Neuronal stem cell (in vitro differentiated cells): ENCODE measurements around the gene FAM234B.
A peak's percentile ranks its signal among the peaks of the same experiment; 100 is the strongest.

Experiments used
- DNase-seq: peaks from one replicate; pipeline ENCODE4 v3.0.0-alpha.2; 2013; ENCODE audit warnings: low spot score
- H2AFZ ChIP-seq: one replicate; pipeline ENCODE4 v1.6.1; 2013; ENCODE audit warnings: mild to moderate bottlenecking, low read length, inconsistent platforms
- H2AK5ac ChIP-seq: 2 replicates; pipeline ENCODE4 v1.6.1; 2013; ENCODE audit warnings: low read depth, mild to moderate bottlenecking, inconsistent platforms, low read length, moderate library complexity, mixed read lengths
- H2BK120ac ChIP-seq: 2 replicates; pipeline ENCODE4 v1.6.1; 2013; ENCODE audit warnings: low read depth, mild to moderate bottlenecking, inconsistent platforms, low read length, moderate library complexity, mixed read lengths
- H2BK12ac ChIP-seq: one replicate; pipeline ENCODE4 v1.6.1; 2013; ENCODE audit warnings: low read length, inconsistent platforms
- H2BK15ac ChIP-seq: 2 replicates; pipeline ENCODE4 v1.6.1; 2013; ENCODE audit warnings: mild to moderate bottlenecking, low read length, inconsistent platforms, mixed read lengths
- H2BK5ac ChIP-seq: one replicate; pipeline ENCODE4 v1.6.1; 2013; ENCODE audit warnings: inconsistent platforms, mild to moderate bottlenecking, low read length, moderate library complexity
- H3K14ac ChIP-seq: one replicate; pipeline ENCODE4 v1.6.1; 2013; ENCODE audit warnings: low read length, inconsistent platforms
- H3K18ac ChIP-seq: 2 replicates; pipeline ENCODE4 v1.6.1; 2013; ENCODE audit warnings: low read length, inconsistent platforms
- H3K23ac ChIP-seq: 2 replicates; pipeline ENCODE4 v1.6.1; 2013; ENCODE audit warnings: low read depth, mild to moderate bottlenecking, mixed read lengths, low read length, inconsistent platforms; ENCODE audit not compliant: poor library complexity
- H3K27ac ChIP-seq: replicated peaks from 3 replicates; pipeline ENCODE4 v1.5.1; 2013; ENCODE audit warnings: low read length, inconsistent platforms
- H3K27me3 ChIP-seq, 3 experiments: 2 replicates each; pipeline ENCODE4 v1.6.1; 2013; ENCODE audit warnings: low read length in 3 of 3, mild to moderate bottlenecking in 2 of 3, inconsistent platforms in 1 of 3, low read depth in 1 of 3, mixed read lengths in 1 of 3, moderate library complexity in 1 of 3; ENCODE audit not compliant: control insufficient read depth in 3 of 3, insufficient read depth in 3 of 3
- H3K36me3 ChIP-seq, 2 donors: replicated peaks in 1 of 2; 2 replicates each; pipeline ENCODE4 v1.6.1; 2013; ENCODE audit warnings: low read length in 2 of 2; ENCODE audit not compliant: control insufficient read depth in 2 of 2, insufficient read depth in 2 of 2
- H3K4ac ChIP-seq: 2 replicates; pipeline ENCODE4 v1.6.1; 2013; ENCODE audit warnings: inconsistent platforms, mild to moderate bottlenecking, low read length, moderate library complexity
- H3K4me1 ChIP-seq, 2 donors: 1 replicate in 1 of 2; 2 replicates in 1 of 2; pipeline ENCODE4 v1.6.1; 2013; ENCODE audit warnings: low read length in 2 of 2, low read depth in 1 of 2; ENCODE audit not compliant: control insufficient read depth in 2 of 2, insufficient read depth in 1 of 2
- H3K4me2 ChIP-seq: one replicate; pipeline ENCODE4 v1.6.1; 2013; ENCODE audit warnings: mild to moderate bottlenecking, low read length, inconsistent platforms; ENCODE audit not compliant: insufficient read depth, poor library complexity, severe bottlenecking
- H3K4me3 ChIP-seq, 2 donors: 2 replicates each; pipeline ENCODE4 v1.5.1; 2013; ENCODE audit warnings: low read length in 2 of 2, mild to moderate bottlenecking in 2 of 2, inconsistent platforms in 1 of 2, moderate library complexity in 1 of 2
- H3K79me1 ChIP-seq: one replicate; pipeline ENCODE4 v1.6.1; 2013; ENCODE audit warnings: low read depth, mild to moderate bottlenecking, inconsistent platforms, low read length, moderate library complexity
- H3K9ac ChIP-seq: one replicate; pipeline ENCODE4 v1.6.1; 2013; ENCODE audit warnings: mild to moderate bottlenecking, low read depth, low read length, inconsistent platforms; ENCODE audit not compliant: poor library complexity
- H3K9me3 ChIP-seq, 2 donors: replicated peaks in 1 of 2; 2 replicates each; pipeline versions ENCODE3 to v1.6.1; 2013; ENCODE audit warnings: low read length in 2 of 2, mild to moderate bottlenecking in 2 of 2, inconsistent platforms in 1 of 2, low read depth in 1 of 2, mixed read lengths in 1 of 2, moderate library complexity in 1 of 2; ENCODE audit not compliant: control insufficient read depth in 2 of 2, insufficient read depth in 1 of 2
- H4K8ac ChIP-seq: one replicate; pipeline ENCODE4 v1.6.1; 2013; ENCODE audit warnings: low read depth, mild to moderate bottlenecking, inconsistent platforms, low read length, moderate library complexity
- H4K91ac ChIP-seq: one replicate; pipeline ENCODE4 v1.6.1; 2013; ENCODE audit warnings: low read length, low read depth, mild to moderate bottlenecking, inconsistent platforms; ENCODE audit not compliant: poor library complexity
- WGBS, 2 donors: extraction: QIAGEN DNeasy Blood & Tissue Kit; methylation state at CpG; one replicate each; pipeline ENCODE4 v1.1.7; 2013; ENCODE audit warnings: missing lambda C conversion rate in 2 of 2, mixed read lengths in 1 of 2; ENCODE audit not compliant: insufficient read length in 2 of 2, insufficient replicate concordance in 1 of 2; ENCODE audit errors: extremely low coverage in 2 of 2; 5-methylcytosine and 5-hydroxymethylcytosine counted together

The FAM234B gene

GRCh38 chr12:13105781-13106180, 61.6 kb downstream of the FAM234B start:
- Histone ChIP-seq H3K18ac (no peak overlapping the region), H2BK15ac (no peak overlapping the region), H3K4me2 (no peak overlapping the region), H2AFZ (no peak overlapping the region), H2AK5ac (no peak overlapping the region), H3K79me1 (no peaks in the 10 kb centered on the region), H3K14ac (no peak overlapping the region), H3K27ac (no peak overlapping the region), H2BK5ac (no peak overlapping the region), H3K4ac (no peak overlapping the region), H3K27me3 (no peaks in the 10 kb centered on the region), H3K9ac (no peak overlapping the region), H3K23ac (no peak overlapping the region), H3K4me3 (no peak overlapping the region), H2BK120ac (no peak overlapping the region), H3K4me1 (peaks cover 9% of the 10 kb centered on the region in 2 donors), H3K36me3 (no peaks in the 10 kb centered on the region), H4K8ac (no peak overlapping the region), H2BK12ac (no peak overlapping the region), H4K91ac (no peak overlapping the region), H3K9me3 (peaks cover 2 to 8% of the 10 kb centered on the region in 2 donors)
- no peak for DNase-seq
- no CpG with 5 or more reads among the region's 1 CpG for WGBS, 2 donors

DNA sequence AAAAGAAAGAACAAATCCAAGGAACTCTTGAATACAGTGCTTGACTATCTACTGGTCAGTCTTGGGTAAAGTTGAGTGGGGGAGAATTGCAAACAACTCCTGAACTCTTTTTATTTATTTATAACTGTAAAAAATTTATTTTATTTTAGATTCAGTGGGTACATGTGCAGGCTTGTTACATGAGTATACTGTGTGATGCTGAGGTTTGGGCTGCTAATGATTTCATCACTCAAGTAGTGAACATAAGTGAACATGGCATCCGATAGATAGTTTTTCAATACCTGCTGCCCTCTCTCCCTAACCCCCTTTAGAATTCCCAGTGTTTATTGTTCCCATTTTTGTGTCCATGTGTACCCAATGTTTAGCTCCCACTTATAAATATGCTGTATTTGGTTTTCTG, 62.5 kb downstream of the FAM234B start:
- Histone ChIP-seq H3K36me3 (no peaks in the 10 kb centered on the region), H2BK120ac (no peak overlapping the region), H3K27me3 (no peaks in the 10 kb centered on the region), H3K4me3 (no peak overlapping the region), H3K4me2 (no peak overlapping the region), H3K4me1 (peaks cover 5 to 7% of the 10 kb centered on the region in 2 donors), H4K8ac (no peak overlapping the region), H4K91ac (no peak overlapping the region), H2AK5ac (no peak overlapping the region), H3K4ac (no peak overlapping the region), H3K27ac (no peak overlapping the region), H2BK15ac (no peak overlapping the region), H3K9ac (no peak overlapping the region), H3K23ac (no peak overlapping the region), H3K9me3 (peaks cover 2 to 8% of the 10 kb centered on the region in 2 donors), H3K79me1 (no peaks in the 10 kb centered on the region), H3K14ac (no peak overlapping the region), H2BK12ac (no peak overlapping the region), H3K18ac (no peak overlapping the region), H2BK5ac (no peak overlapping the region), H2AFZ (no peak overlapping the region)
- no CpG with 5 or more reads among the region's 1 CpG for WGBS, 2 donors
- DNase-seq: no peak

DNA sequence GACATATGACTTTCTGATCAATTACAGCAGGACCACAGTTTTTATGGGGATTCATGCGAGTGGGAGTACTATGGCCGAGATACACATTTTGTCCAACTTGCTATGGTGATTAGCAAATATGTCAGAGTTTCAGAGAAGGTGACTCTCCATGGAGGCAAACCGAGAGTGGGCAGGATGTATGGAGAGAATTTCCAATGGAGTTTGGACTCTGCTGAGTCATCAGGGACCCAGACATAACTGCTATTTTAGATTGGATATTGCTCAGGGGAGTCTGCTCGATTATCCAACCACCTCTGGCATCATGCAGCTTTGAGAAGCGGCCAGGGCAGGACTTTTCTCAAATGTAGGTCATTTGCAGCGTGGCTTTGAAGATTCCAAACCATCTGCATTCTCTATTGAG, 68.8 kb downstream of the FAM234B start:
- H3K4me3 ChIP-seq: no peak overlapping the region
- H3K9ac ChIP-seq: no peak overlapping the region
- no peak overlapping the region for H2AFZ ChIP-seq
- DNase-seq: no peak
- H3K79me1 ChIP-seq: no peaks in the 10 kb centered on the region
- H4K91ac ChIP-seq: no peak overlapping the region
- no peak overlapping the region for H2BK15ac ChIP-seq
- peaks cover 10 to 28% of the 10 kb centered on the region in 2 donors for H3K4me1 ChIP-seq
- peak overlapping the region; percentile 15 for H3K18ac ChIP-seq
- no CpG with 5 or more reads among the region's 6 CpGs for WGBS, 2 donors
- no peak overlapping the region for H3K14ac ChIP-seq
- no peak overlapping the region for H3K4me2 ChIP-seq
- H4K8ac ChIP-seq: no peak overlapping the region
- H3K27me3 ChIP-seq: no peaks in the 10 kb centered on the region
- H2BK12ac ChIP-seq: peak overlapping the region; percentile 34
- H3K27ac ChIP-seq: peak overlapping the region; percentile 19
- no peak overlapping the region for H2BK120ac ChIP-seq
- peaks cover 4 to 14% of the 10 kb centered on the region in 2 donors for H3K9me3 ChIP-seq
- H2AK5ac ChIP-seq: no peak overlapping the region
- H3K23ac ChIP-seq: no peak overlapping the region
- no peak overlapping the region for H3K4ac ChIP-seq
- H2BK5ac ChIP-seq: no peak overlapping the region
- no peaks in the 10 kb centered on the region for H3K36me3 ChIP-seq

GRCh38 chr12:13114251-13115052, 70.3 kb downstream of the FAM234B start:
- H3K4ac ChIP-seq: no peak overlapping the region
- no peaks in the 10 kb centered on the region for H3K79me1 ChIP-seq
- no CpG with 5 or more reads among the region's 15 CpGs for WGBS, 2 donors
- H4K8ac ChIP-seq: no peak overlapping the region
- peak overlapping the region; percentile 48 for H2BK5ac ChIP-seq
- no peaks in the 10 kb centered on the region for H3K27me3 ChIP-seq
- peak overlapping the region; percentile 37 for H2AK5ac ChIP-seq
- H3K36me3 ChIP-seq: no peaks in the 10 kb centered on the region
- H2BK120ac ChIP-seq: no peak overlapping the region
- peak overlapping the region; percentile 75 for H2AFZ ChIP-seq
- no peak overlapping the region for H2BK15ac ChIP-seq
- no peak overlapping the region for H3K4me3 ChIP-seq
- H3K27ac ChIP-seq: peak overlapping the region; percentile 78
- no peak overlapping the region for H3K4me2 ChIP-seq
- H3K18ac ChIP-seq: peak overlapping the region; percentile 89
- H3K9ac ChIP-seq: no peak overlapping the region
- no peak for DNase-seq
- H2BK12ac ChIP-seq: no peak overlapping the region
- peaks cover 2 to 10% of the 10 kb centered on the region in 2 donors for H3K9me3 ChIP-seq
- no peak overlapping the region for H3K14ac ChIP-seq
- H3K4me1 ChIP-seq: peaks cover 10 to 33% of the 10 kb centered on the region in 2 donors
- peak overlapping the region; percentile 74 for H4K91ac ChIP-seq
- no peak overlapping the region for H3K23ac ChIP-seq
